Measurements from ENCODE around the gene NPL.

DNA sequence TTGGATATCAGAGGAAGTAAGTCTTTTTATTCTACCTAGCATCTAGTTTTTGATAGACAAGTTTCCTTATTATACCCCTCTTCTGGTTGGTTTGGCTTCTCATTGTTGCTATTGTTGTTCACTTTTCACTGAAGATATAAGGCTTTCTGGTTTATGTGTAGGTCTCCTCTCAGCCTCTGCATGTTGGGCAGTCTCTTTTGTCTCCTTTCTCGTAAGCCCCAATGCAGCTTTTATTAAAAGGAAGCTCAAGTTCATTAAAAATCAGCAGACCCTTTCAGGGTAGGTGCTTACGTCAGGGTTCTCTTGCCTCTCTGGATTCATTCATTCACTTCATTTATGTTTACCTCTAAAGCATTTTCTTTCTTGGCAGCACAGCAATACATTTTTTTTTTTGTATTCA lies 44.8 kb downstream of the NPL start:
- TF ChIP-seq CTCF (conservative IDR thresholded peaks at IDR 0.05; ENCODE audit: low read length) = no peak
- no peak for TF ChIP-seq EZH2phosphoT487 (IDR thresholded peaks at IDR 0.05; ENCODE audit: borderline replicate concordance)
